ENCODE measurements around the gene ABCB11. TPM values are rescaled to one million over a fixed set of nuclear protein-coding genes. Genes with fewer than 3 reads are reported as not detected.

Gene ABCB11
- total RNA-seq, 4 donors from 2014 or later = 0.29 TPM; not detected in 3

DNA sequence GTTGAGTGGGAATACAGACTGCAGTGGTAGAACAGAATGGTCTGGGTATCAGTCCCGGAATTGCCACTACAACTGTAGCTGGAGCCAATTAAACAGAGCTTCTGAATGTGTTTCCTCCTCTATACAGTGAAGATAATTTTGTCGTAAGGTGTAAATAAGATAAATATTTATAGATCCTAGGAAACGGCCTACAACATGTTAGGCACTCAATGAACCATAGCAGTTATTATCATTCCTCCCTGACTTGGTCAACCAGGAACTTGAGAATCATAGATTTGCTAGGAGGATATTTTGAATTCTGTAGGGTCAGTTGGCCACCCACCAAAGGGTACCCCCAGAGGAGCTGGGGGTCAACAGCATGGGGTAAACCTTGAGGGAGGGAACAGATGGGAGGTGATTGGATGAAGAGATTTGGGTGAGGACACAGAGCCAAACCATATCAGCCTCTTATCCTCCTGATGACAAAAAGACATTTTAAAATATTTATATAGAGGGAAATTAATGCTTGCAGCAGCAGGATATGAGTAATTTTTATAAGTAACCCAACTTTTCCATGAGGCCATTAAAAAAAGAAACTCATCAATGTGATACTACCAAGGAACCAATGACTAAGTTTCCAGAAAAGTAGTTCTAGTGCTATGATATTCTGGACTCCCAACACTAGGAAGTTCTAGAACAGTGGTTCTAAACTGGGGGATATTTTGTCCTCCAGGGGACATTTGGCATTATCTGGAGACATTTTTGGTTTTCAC is 42.3 kb upstream of the ABCB11 start:
- intact Hi-C loops (cut with DNase I; ENCODE audit: low total_unique reads) = no loop called here
- Histone ChIP-seq H3K4me1 (no peaks in the 10 kb centered on the region), H3K9me3 (no peaks in the 10 kb centered on the region), H3K27me3 (no peaks in the 10 kb centered on the region), H3K27ac (no peak overlapping the region), H3K4me3 (no peak overlapping the region), H3K36me3 (no peaks in the 10 kb centered on the region)
- TF ChIP-seq POLR2A (IDR thresholded peaks at IDR 0.05) (no peak), CTCF (IDR thresholded peaks at IDR 0.05) (no peak)
- DNase-seq = no peak

DNA sequence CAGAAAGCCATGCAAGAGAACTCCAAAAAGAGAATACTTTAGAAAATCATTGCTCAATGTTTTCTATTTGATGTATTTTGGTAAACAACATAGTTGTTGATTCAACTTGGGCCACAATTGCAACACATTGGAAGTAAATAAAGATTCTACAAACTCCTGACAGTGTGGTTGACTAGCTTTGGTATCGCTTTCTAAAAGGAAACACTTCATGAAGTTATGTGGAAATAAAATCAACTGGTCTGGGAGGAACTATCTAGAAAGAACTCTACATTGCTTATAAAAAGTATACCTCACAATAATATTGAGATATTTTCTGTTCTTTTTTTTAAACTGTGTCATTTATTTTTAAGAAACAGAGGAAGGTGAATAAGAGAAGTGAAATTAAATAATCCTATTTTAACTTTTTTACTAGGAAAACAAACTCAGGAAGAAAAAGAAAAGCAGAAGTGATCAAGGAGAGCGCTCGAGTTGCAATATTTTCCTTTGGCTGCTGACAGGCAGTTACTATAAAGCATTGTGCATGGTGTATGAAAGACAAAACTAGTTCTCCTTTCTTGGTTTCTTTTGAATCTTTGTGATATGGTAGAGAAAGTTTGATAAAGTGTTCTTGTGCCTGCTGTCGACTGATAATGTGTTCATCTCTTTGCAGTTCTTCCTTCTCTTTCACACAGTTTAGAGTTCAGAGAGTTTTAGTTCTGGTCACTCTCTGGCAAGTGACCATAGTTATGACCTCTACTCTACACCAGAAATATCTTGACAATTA is 41.2 kb upstream of the ABCB11 start:
- Histone ChIP-seq H3K27me3 (no peaks in the 10 kb centered on the region), H3K4me1 (no peaks in the 10 kb centered on the region), H3K27ac (no peak overlapping the region), H3K4me3 (no peak overlapping the region), H3K36me3 (no peaks in the 10 kb centered on the region), H3K9me3 (no peaks in the 10 kb centered on the region)
- no peak for DNase-seq
- intact Hi-C loops (cut with DNase I; ENCODE audit: low total_unique reads) = no loop called here
- TF ChIP-seq POLR2A (IDR thresholded peaks at IDR 0.05) = no peak
- TF ChIP-seq CTCF (IDR thresholded peaks at IDR 0.05) = no peak

DNA sequence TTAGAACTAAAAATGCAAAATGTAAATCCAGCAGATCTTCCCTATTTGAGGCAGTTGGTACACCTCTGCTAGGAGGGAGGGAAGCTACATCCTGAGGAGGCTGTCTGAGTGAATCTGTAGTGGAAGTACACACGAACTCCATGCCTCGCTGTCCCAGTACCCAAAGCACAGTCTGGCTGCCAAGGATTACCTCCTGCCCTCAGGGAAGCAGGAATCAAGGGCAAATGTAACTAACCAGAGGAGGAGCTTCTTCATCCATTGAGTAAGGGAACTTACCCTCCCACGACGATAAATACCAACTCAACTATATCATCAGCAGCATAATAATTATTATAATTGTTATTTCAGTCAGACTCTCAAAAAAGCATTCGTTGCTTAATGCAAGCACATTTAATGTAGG is 40.3 kb upstream of the ABCB11 start:
- Histone ChIP-seq H3K9me3 (no peaks in the 10 kb centered on the region), H3K27ac (no peak overlapping the region), H3K4me3 (no peak overlapping the region), H3K36me3 (no peaks in the 10 kb centered on the region), H3K4me1 (no peaks in the 10 kb centered on the region), H3K27me3 (no peaks in the 10 kb centered on the region)
- DNase-seq = no peak
- TF ChIP-seq CTCF (IDR thresholded peaks at IDR 0.05) = no peak
- TF ChIP-seq POLR2A (IDR thresholded peaks at IDR 0.05) = no peak
- intact Hi-C loops (cut with DNase I; ENCODE audit: low total_unique reads) = no loop called here

DNA sequence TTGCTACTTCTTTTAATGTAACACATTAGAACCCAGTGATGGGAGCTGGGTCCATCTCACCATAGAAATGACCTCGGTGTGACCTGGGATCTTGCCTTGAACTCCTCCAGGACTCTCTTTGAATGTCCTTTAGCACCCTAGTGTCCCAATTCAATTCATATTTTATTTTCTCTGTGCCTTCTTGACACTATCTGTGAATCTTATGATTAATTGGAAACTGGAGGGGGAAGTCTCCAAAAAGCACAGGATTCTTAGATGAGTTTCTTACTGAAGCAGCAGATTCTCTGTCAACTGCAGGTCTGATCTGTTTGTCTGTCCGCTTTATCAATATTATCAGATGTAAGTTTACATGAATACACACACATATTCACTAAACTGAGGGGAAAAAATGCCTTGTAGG is 38.7 kb upstream of the ABCB11 start:
- no peak for TF ChIP-seq POLR2A (IDR thresholded peaks at IDR 0.05)
- no peak for TF ChIP-seq CTCF (IDR thresholded peaks at IDR 0.05)
- DNase-seq = no peak
- H3K9me3 ChIP-seq = no peaks in the 10 kb centered on the region
- no peak overlapping the region for H3K4me3 ChIP-seq
- intact Hi-C loops (cut with DNase I; ENCODE audit: low total_unique reads) = no loop called here
- no peaks in the 10 kb centered on the region for H3K27me3 ChIP-seq
- no peak overlapping the region for H3K27ac ChIP-seq
- H3K4me1 ChIP-seq = no peaks in the 10 kb centered on the region
- no peaks in the 10 kb centered on the region for H3K36me3 ChIP-seq

DNA sequence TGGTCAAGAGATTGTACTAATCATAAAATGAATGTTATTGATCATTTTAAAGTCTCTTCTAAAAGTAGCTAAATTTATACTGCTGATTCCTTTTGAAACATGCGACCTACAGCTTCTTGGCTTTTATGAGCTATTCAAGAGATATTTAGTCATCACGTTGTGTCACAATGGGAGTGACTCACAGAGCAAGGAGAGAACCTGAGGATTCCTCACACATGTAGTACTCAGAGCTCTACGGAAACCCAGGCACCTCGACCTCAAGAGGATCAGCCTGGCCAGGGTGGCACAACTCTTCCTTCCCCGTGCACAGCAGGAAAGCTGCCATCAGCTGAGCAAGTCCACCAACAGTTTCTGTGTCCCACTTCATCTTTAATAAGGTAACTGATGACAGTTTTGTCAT is 38.2 kb upstream of the ABCB11 start, which contains the start of gene DHRS9:
DHRS9 (plus strand) TSS at position 223 of the 400 bp plus-strand sequence. CDS start 12,019 bp downstream, outside the sequence.
- DNase-seq = no peak
- H3K4me3 ChIP-seq = no peak within 1 kb of the TSS
- no peaks in the 10 kb centered on the region for H3K27me3 ChIP-seq
- H3K36me3 ChIP-seq = no peaks in the 10 kb centered on the region
- H3K27ac ChIP-seq = no peak within 1 kb of the TSS
- intact Hi-C loops (cut with DNase I; ENCODE audit: low total_unique reads) = no loop called here
- TF ChIP-seq POLR2A (IDR thresholded peaks at IDR 0.05) (no peak), CTCF (IDR thresholded peaks at IDR 0.05) (no peak)
- H3K9me3 ChIP-seq = no peaks in the 10 kb centered on the region
- no peaks in the 10 kb centered on the region for H3K4me1 ChIP-seq

Measured in uterus (tissue), 4 donors.